NCI-H2171 (cell line): ENCODE measurements around the gene WDR74.
"Not testable (repeated sequence)": the region's sequence is repeated elsewhere in the genome, so short reads cannot be mapped to it uniquely, and the experiment has no call there.

Source experiments
- DNase-seq: peaks from one replicate; lab custom pipeline; 2025; lab: John Stamatoyannopoulos, UW

WDR74 gene

GRCh38 chr11:62839050-62839945, at the start of gene WDR74:
Gene WDR74, minus strand, starts transcription at chr11:62839590. Its CDS starts 20 bp downstream, at chr11:62839570.
- DNase-seq, result peak; percentile 90

GRCh38 chr11:62889126-62889483, 49.7 kb upstream of the WDR74 start:
- DNase-seq, result no peak

GRCh38 chr11:62888406-62888805, 49.0 kb upstream of the WDR74 start:
- DNase-seq, result no peak

- DNase-seq, result no peak
These were observed 45.9 kb upstream of the WDR74 start for GRCh38 chr11:62885137-62885750.

- DNase-seq, result no peak
These were observed 44.3 kb upstream of the WDR74 start for GRCh38 chr11:62883673-62884072.

GRCh38 chr11:62882788-62883501, 43.6 kb upstream of the WDR74 start:
- DNase-seq, result no peak

- no peak for DNase-seq
These were observed 43.0 kb upstream of the WDR74 start for GRCh38 chr11:62882431-62882749.

GRCh38 chr11:62881579-62882430, 42.4 kb upstream of the WDR74 start:
- DNase-seq, result no peak

- DNase-seq, result peak; percentile 91
These were observed 41.6 kb upstream of the WDR74 start, which contains the start of gene SLC3A2 for GRCh38 chr11:62880803-62881578. Gene SLC3A2, plus strand, starts transcription at chr11:62880896. Its CDS starts 128 bp downstream, at chr11:62881024.

GRCh38 chr11:62880231-62880802, 40.9 kb upstream of the WDR74 start:
- DNase-seq, result no peak

GRCh38 chr11:62879235-62879978, 40.0 kb upstream of the WDR74 start:
- no peak for DNase-seq

- DNase-seq, result no peak
These were observed 37.3 kb upstream of the WDR74 start for GRCh38 chr11:62876712-62877111.

GRCh38 chr11:62875698-62876478, 36.5 kb upstream of the WDR74 start:
- no peak for DNase-seq

- DNase-seq, result no peak
These were observed 35.5 kb upstream of the WDR74 start for GRCh38 chr11:62874851-62875250.

- no peak for DNase-seq
These were observed 26.2 kb upstream of the WDR74 start for GRCh38 chr11:62865635-62866034.

GRCh38 chr11:62863687-62864335, 24.4 kb upstream of the WDR74 start:
- DNase-seq, result no peak

GRCh38 chr11:62861564-62862192, 22.3 kb upstream of the WDR74 start:
- not testable (repeated sequence) for DNase-seq
